IMR-90 (cell line): ENCODE measurements around the gene FAM118A. TPM values are rescaled to one million over a fixed set of nuclear protein-coding genes. Genes with fewer than 3 reads are reported as not detected.
"Not testable (repeated sequence)": the region's sequence is repeated elsewhere in the genome, so short reads cannot be mapped to it uniquely, and the experiment has no call there.

Source experiments
- ATAC-seq: fragments of 200-7000 bp; cut with Tn5 transposase; 2 replicates; pipeline ENCODE4 v1.9.1; 2020; ENCODE audit warnings: low read depth, mild to moderate bottlenecking, moderate library complexity
- BruUV-seq: library from RNA; stranded (reverse); fragments of 400-500 nt; replicated peaks from 2 replicates; lab custom pipeline; 2021; lab: Mats Ljungman, UMichigan
- CTCF ChIA-PET: fragments of 300-600 bp; formaldehyde crosslinking; extraction: SDS; loops from one replicate; lab custom pipeline; 2021; ENCODE audit warnings: antibody characterized with exemption; lab: Yijun Ruan, JAX
- POLR2A ChIA-PET: fragments of 300-600 bp; sonication (Branson Sonifier 250); formaldehyde crosslinking; loops from one replicate; lab custom pipeline; 2022; ENCODE audit warnings: antibody characterized with exemption; ENCODE audit not compliant: unreplicated experiment; lab: Charles Lee
- DNase-seq: peaks from one replicate; pipeline ENCODE4 v3.0.0; 2013
- H2AFZ ChIP-seq: replicated peaks from 2 replicates; pipeline ENCODE3; 2013; ENCODE audit warnings: low read length, mild to moderate bottlenecking; ENCODE audit not compliant: poor library complexity
- H2AK5ac ChIP-seq: 2 replicates; pipeline ENCODE4 v1.6.1; 2013; ENCODE audit warnings: low read depth, low read length, inconsistent platforms
- H2AK9ac ChIP-seq: replicated peaks from 2 replicates; pipeline ENCODE3; 2013; ENCODE audit warnings: mild to moderate bottlenecking, low read depth, low read length, moderate library complexity; ENCODE audit not compliant: poor library complexity
- H2BK120ac ChIP-seq: 2 replicates; pipeline ENCODE4 v1.6.1; 2013; ENCODE audit warnings: low read depth, low read length, inconsistent platforms
- H2BK15ac ChIP-seq: 3 replicates; pipeline ENCODE4 v1.6.1; 2013; ENCODE audit warnings: low read depth, low read length, inconsistent platforms
- H2BK20ac ChIP-seq: 2 replicates; pipeline ENCODE4 v1.6.1; 2013; ENCODE audit warnings: low read depth, mild to moderate bottlenecking, inconsistent platforms, low read length, moderate library complexity
- H2BK5ac ChIP-seq: 2 replicates; pipeline ENCODE4 v1.6.1; 2013; ENCODE audit warnings: mild to moderate bottlenecking, low read depth, low read length, inconsistent platforms; ENCODE audit not compliant: poor library complexity, severe bottlenecking
- H3K14ac ChIP-seq: replicated peaks from 2 replicates; pipeline ENCODE4 v1.6.1; 2013; ENCODE audit warnings: low read depth, low read length, inconsistent platforms
- H3K18ac ChIP-seq: 2 replicates; pipeline ENCODE4 v1.6.1; 2013; ENCODE audit warnings: low read depth, low read length, control low read depth
- H3K23ac ChIP-seq: 2 replicates; pipeline ENCODE4 v1.6.1; 2013; ENCODE audit warnings: low read depth, low read length, inconsistent platforms
- H3K27ac ChIP-seq: 2 replicates; pipeline ENCODE4 v1.5.1; 2013; ENCODE audit warnings: mild to moderate bottlenecking, control low read depth, low read length; ENCODE audit not compliant: insufficient read depth
- H3K27me3 ChIP-seq: 2 replicates; pipeline ENCODE4 v1.6.1; 2013; ENCODE audit warnings: low read length; ENCODE audit not compliant: control insufficient read depth, insufficient read depth
- H3K36me3 ChIP-seq: 2 replicates; pipeline ENCODE4 v1.6.1; 2013; ENCODE audit warnings: low read length, mixed read lengths; ENCODE audit not compliant: control insufficient read depth, insufficient read depth
- H3K4ac ChIP-seq: 2 replicates; pipeline ENCODE4 v1.6.1; 2013; ENCODE audit warnings: low read depth, low read length, inconsistent platforms
- H3K4me1 ChIP-seq: 2 replicates; pipeline ENCODE4 v1.6.1; 2013; ENCODE audit warnings: low read length, mixed read lengths; ENCODE audit not compliant: control insufficient read depth, insufficient read depth
- H3K4me2 ChIP-seq: 2 replicates; pipeline ENCODE4 v1.6.1; 2013; ENCODE audit warnings: low read depth, mild to moderate bottlenecking, control low read depth, low read length, moderate library complexity
- H3K4me3 ChIP-seq: 2 replicates; pipeline ENCODE4 v1.5.1; 2013; ENCODE audit warnings: low read depth, mild to moderate bottlenecking, control low read depth, low read length, moderate library complexity; ENCODE audit not compliant: insufficient read depth
- H3K56ac ChIP-seq: 2 replicates; pipeline ENCODE4 v1.6.1; 2013; ENCODE audit warnings: low read length, inconsistent platforms; ENCODE audit not compliant: insufficient read depth; ENCODE audit errors: extremely low read depth
- H3K79me1 ChIP-seq, 2 experiments: 2 replicates each; pipeline ENCODE4 v1.6.1; 2013; ENCODE audit warnings: low read length in 2 of 2, inconsistent platforms in 1 of 2, low read depth in 1 of 2
- H3K9ac ChIP-seq: 2 replicates; pipeline ENCODE4 v1.6.1; 2013; ENCODE audit warnings: low read depth, low read length, control low read depth
- H3K9me1 ChIP-seq: 2 replicates; pipeline ENCODE4 v1.6.1; 2013; ENCODE audit warnings: low read length, inconsistent platforms; ENCODE audit not compliant: insufficient read depth
- H3K9me3 ChIP-seq: 2 replicates; pipeline ENCODE4 v1.6.1; 2013; ENCODE audit warnings: low read length; ENCODE audit not compliant: control insufficient read depth, insufficient read depth
- H4K20me1 ChIP-seq: 2 replicates; pipeline ENCODE4 v1.6.1; 2013; ENCODE audit warnings: low read length, inconsistent platforms; ENCODE audit not compliant: insufficient read depth
- H4K5ac ChIP-seq: 2 replicates; pipeline ENCODE4 v1.6.1; 2013; ENCODE audit warnings: mild to moderate bottlenecking, low read depth, low read length, control low read depth
- H4K8ac ChIP-seq, 2 experiments: 2 replicates each; pipeline ENCODE4 v1.6.1; 2013; ENCODE audit warnings: low read depth in 2 of 2, low read length in 2 of 2, control low read depth in 1 of 2, inconsistent platforms in 1 of 2
- H4K91ac ChIP-seq: 2 replicates; pipeline ENCODE4 v1.6.1; 2013; ENCODE audit warnings: low read depth, low read length, inconsistent platforms; ENCODE audit not compliant: insufficient read depth
- CEBPB ChIP-seq: IDR thresholded peaks from 2 replicates; pipeline ENCODE4 v1.6.1; 2012; ENCODE audit warnings: low read depth, low read length, improper control_type of control experiment
- MXI1 ChIP-seq: IDR thresholded peaks from 2 replicates; pipeline ENCODE4 v1.6.1; 2012; ENCODE audit warnings: low read depth, mild to moderate bottlenecking, low read length, moderate library complexity, borderline replicate concordance
- RCOR1 ChIP-seq: IDR thresholded peaks from 2 replicates; pipeline ENCODE4 v1.6.1; 2012; ENCODE audit warnings: mild to moderate bottlenecking, low read length, improper control_type of control experiment; ENCODE audit not compliant: insufficient replicate concordance
- RFX5 ChIP-seq: IDR thresholded peaks from 2 replicates; pipeline ENCODE4 v1.8.0; 2012; ENCODE audit warnings: low read depth, mild to moderate bottlenecking, low read length, moderate library complexity
- WGBS, 2 experiments: methylation state at CpG; one replicate each; pipeline versions ENCODE4 v1.1.5 to v1.1.7; 2013; ENCODE audit warnings: missing lambda C conversion rate in 2 of 2; ENCODE audit not compliant: insufficient read length in 1 of 2; ENCODE audit errors: extremely low coverage in 2 of 2; 5-methylcytosine and 5-hydroxymethylcytosine counted together
- dilution Hi-C: fragments of 300-500 bp; cut with HindIII; formaldehyde crosslinking; loops from one replicate; pipeline ENCODE4 v1.14.3; 2018; ENCODE audit warnings: low sequenced_read_pairs; ENCODE audit not compliant: unreplicated experiment
- in situ Hi-C: fragments of 300-500 bp; cut with MboI; formaldehyde crosslinking; loops from 3 replicates; pipeline ENCODE4 v1.14.3; 2019; ENCODE audit warnings: low sequenced_read_pairs, inconsistent platforms, mixed read lengths
- intact Hi-C: fragments of 100-400 bp; cut with micrococcal nuclease; formaldehyde crosslinking; loops from 2 replicates; pipeline ENCODE4 v1.10.0; 2022
- polyA plus RNA-seq, 3 experiments: library from polyadenylated mRNA; depleted of rRNA; stranded (reverse); fragments of >200 nt; gene quantifications; 2 replicates each; pipeline ENCODE4 v1.2.3, GENCODE V29; 2012; ENCODE audit warnings: low replicate concordance in 1 of 3
- total RNA-seq: library from RNA; depleted of rRNA; stranded (reverse); fragments of >200 nt; gene quantifications from 2 replicates; pipeline ENCODE4 v1.2.3, GENCODE V29; 2012

Gene FAM118A
- total and polyA plus RNA-seq, 2 of the 4 experiments (the other 2 are of a cell fraction), result 20.6 to 95.6 TPM

DNA sequence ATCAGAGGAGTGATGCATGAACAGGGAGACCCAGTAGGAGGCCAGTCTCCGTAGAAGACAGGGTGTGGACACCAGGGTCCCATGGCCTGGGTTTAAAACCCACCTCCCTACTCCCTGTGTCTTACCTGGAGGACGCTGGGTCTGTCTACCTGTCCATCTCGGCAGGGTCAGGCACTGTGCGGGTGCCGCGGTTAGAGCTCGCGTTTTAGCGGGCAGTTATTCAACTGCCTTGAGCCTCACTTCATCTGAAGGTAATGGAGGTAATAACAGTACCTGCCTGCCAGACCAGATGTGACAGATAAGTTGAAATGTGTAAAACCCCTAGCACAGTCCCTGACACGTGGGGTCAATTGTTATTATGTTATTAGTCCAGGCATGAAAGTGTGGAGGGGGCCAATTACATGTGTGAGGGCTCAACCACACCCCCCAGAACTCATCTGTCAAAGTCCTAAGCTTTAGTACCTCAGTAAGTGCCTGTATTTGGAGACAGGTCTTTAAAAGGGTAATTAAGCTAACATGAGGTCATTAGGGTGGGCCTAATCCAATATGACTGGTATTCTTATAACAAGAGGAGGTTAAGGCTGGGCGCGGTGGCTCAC, 33.1 kb upstream of the FAM118A start:
- Histone ChIP-seq H2AFZ (no peak overlapping the region), H3K4me3 (no peak overlapping the region), H2AK9ac (no peak overlapping the region), H3K14ac (no peak overlapping the region), H3K9me1 (no peaks in the 10 kb centered on the region), H3K79me1 (no peaks in the 10 kb centered on the region), H3K4me1 (peaks cover 12% of the 10 kb centered on the region), H3K56ac (no peak overlapping the region), H3K23ac (no peak overlapping the region), H2AK5ac (peak overlapping the region; percentile 16; the same call in 1 of the 2 replicates), H2BK120ac (no peak overlapping the region), H2BK5ac (no peak overlapping the region), H4K91ac (no peak overlapping the region), H3K9ac (no peak overlapping the region), H3K27me3 (no peaks in the 10 kb centered on the region; the same call in 1 of the 2 replicates), H4K5ac (no peak overlapping the region), H3K27ac (no peak overlapping the region), H3K36me3 (no peaks in the 10 kb centered on the region), H3K18ac (no peak overlapping the region), H2BK15ac (no peak overlapping the region), H2BK20ac (no peak overlapping the region), H3K4ac (no peak overlapping the region; the same call in 1 of the 2 replicates), H4K8ac (no peak overlapping the region), H3K4me2 (no peak overlapping the region), H3K9me3 (no peaks in the 10 kb centered on the region), H4K20me1 (no peaks in the 10 kb centered on the region)
- no peak for TF ChIP-seq MXI1
- no peak for TF ChIP-seq RFX5
- no peak for TF ChIP-seq RCOR1
- TF ChIP-seq CEBPB, result no peak
- ChIA-PET POLR2A (interaction anchor here (0.5 kb wide), 1 partner anchor 166 kb away, joined by 5 read pairs; no protein-coding TSS in a partner anchor), CTCF (no interaction called here)
- in situ Hi-C loops, result no loop called here
- 100% methylated on average over 2 of the region's 12 CpGs; no CpG with 5 or more reads in 1 of the 2 experiments for WGBS, 2 experiments
- DNase-seq (no peak), ATAC-seq (no peak)
- intact Hi-C loops, result no loop called here
- dilution Hi-C loops, result no loop called here
- BruUV-seq, result no TSS peak

DNA sequence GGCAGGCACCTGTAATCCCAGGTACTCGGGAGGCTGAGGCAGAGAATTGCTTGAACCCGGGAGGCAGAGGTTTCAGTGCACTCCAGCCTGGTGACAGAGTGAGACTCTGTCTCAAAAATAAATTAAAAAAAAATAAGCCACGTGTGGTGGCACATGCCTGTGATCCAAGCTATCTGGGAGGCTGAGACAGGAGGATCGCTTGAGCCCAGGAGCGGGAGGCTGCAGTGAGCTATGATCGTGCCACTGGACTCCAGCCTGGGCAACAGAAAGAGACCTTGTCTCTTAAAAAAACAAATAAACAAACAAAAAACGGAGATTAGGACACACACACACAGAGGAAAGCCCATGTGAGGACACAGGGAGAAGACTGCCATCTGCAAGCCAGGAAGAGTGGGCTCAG, 32.0 kb upstream of the FAM118A start:
- H4K5ac ChIP-seq, H4K91ac ChIP-seq, H2AFZ ChIP-seq, H3K4ac ChIP-seq, POLR2A ChIA-PET, H3K27ac ChIP-seq, in situ Hi-C loops, CTCF ChIA-PET, H3K56ac ChIP-seq, H3K18ac ChIP-seq, H3K79me1 ChIP-seq, intact Hi-C loops, BruUV-seq, H3K9me1 ChIP-seq, H3K4me3 ChIP-seq, H3K9ac ChIP-seq, H3K36me3 ChIP-seq, H3K23ac ChIP-seq, H3K14ac ChIP-seq, dilution Hi-C loops, H3K4me2 ChIP-seq, H2BK5ac ChIP-seq, H4K20me1 ChIP-seq, ATAC-seq, H2BK20ac ChIP-seq, DNase-seq, H3K9me3 ChIP-seq, H3K27me3 ChIP-seq, H3K4me1 ChIP-seq, H4K8ac ChIP-seq, H2AK9ac ChIP-seq: not testable (repeated sequence)
- peak overlapping the region; percentile 57; the same call in 1 of the 2 replicates for H2AK5ac ChIP-seq
- 80% methylated on average over 3 of the region's 7 CpGs; no CpG with 5 or more reads in 1 of the 2 experiments for WGBS, 2 experiments
- H2BK15ac ChIP-seq, result 0 out of 3 replicates have a peak overlapping the region, but pooled peaks have one; percentile 44
- 0 out of 2 replicates have a peak overlapping the region, but pooled peaks have one; percentile 40 for H2BK120ac ChIP-seq
